ENCODE data around the gene PRR3.

The PRR3 gene

DNA sequence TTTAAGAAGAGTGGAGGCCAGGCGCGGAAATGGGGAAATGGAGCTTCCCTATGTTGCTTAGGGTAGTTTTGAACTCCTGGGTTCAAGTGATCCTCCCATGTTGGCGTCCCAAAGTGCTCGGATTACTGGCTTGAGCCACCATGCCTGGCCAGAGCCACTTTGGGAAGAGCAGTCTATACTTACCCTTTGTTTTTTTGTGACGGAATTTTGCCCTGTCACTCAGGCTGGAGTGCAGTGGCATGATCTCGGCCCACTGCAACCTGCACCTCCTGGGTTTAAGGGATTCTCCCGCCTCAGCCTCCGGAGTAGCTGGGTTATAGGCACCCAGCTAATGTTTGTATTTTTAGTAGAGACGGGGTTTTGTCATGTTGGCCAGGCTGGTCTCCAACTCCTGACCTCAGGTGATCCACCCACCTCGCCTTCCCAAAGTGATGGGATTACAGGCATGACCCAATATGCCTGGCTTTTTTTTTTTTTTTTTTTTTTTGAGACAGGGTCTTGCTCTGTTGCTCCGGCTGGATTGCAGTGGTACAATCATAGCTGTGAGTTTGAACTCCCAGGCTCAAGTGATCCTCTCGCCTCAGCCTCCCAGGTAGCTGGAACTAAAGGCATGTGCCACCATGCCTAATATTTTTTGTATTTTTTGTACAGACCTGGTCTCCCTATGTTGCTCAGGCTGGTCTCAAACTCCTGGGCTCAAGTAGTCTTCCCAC is 42.0 kb downstream of the PRR3 start:
- no peak overlapping the region for H3K4me3 ChIP-seq (ENCODE audit: low read length)
- no peak for TF ChIP-seq CTCF (conservative IDR thresholded peaks at IDR 0.05; ENCODE audit: low read depth, low read length)
- DNase-seq (ENCODE audit: low read depth), result no peak

- TF ChIP-seq CTCF (conservative IDR thresholded peaks at IDR 0.05; ENCODE audit: low read depth, low read length), result no peak
- no peak overlapping the region for H3K4me3 ChIP-seq (ENCODE audit: low read length)
- no peak for DNase-seq (ENCODE audit: low read depth)
Observed at GRCh38 chr6:30599625-30600324, 42.7 kb downstream of the PRR3 start.

DNA sequence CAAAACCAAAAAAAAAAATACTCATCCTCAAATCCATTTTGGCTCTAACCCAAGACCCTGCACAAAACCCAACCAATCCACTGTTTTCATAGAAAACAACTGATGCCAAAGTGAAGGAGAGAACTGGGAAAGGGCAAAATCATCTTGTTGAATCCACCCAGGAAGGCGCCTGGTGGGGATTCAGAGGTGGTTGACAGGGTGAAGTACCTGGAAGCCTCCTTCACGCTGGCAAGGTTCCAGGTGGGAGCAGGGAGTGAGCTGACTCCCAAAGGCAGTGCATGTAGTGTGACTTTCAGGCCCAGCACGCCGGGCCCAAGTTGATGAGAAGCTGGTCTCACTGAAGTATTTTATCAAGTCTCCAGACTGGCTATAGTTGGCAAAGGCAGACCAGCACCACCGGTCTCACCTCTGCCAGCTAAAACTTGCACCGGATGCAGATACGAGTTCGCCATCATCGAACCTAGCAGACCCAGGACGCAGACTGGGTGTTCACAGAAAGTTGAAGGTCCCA is 43.4 kb downstream of the PRR3 start:
- no peak for DNase-seq (ENCODE audit: low read depth)
- no peak for TF ChIP-seq CTCF (conservative IDR thresholded peaks at IDR 0.05; ENCODE audit: low read depth, low read length)
- H3K4me3 ChIP-seq (ENCODE audit: low read length), result no peak overlapping the region

GRCh38 chr6:30601436-30601814 is 44.3 kb downstream of the PRR3 start:
- no peak overlapping the region for H3K4me3 ChIP-seq (ENCODE audit: low read length)
- DNase-seq (ENCODE audit: low read depth), result no peak
- TF ChIP-seq CTCF (conservative IDR thresholded peaks at IDR 0.05; ENCODE audit: low read depth, low read length), result no peak

DNA sequence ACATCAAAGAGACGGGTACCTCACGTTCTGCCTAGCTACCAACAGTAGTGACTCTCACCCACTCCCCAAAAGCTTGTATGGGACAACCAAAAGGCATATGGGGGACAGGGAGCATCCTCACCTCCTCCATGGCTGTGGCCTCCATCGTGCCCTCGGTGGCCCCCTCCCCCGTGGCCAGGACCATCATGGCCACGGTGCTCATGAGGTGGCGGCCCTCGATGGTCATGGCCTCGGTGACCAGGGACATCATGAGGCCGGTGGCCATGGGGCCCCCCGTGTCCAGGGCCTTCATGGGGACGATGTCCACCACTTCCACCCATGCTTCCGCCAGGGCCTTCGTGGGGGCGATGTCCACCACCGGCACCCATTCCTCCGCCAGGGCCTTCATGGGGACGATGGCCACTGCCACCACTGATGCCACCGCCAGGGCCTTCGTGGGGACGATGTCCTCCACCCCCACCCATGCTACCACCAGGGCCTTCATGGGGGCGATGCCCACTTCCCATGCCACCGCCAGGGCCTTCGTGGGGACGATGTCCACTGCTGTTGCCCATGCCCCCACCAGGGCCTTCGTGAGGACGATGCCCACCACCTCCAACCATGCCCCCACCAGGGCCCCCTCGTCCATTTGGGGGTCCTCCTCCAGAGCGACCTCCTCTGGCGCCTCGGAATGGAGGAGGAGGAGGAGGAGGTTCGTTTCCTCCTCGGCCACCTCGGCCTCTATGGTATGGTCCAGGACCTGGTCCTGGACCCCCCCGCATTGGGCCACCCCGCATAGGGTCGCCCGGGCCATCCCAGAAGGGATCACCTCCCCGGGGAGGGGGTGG is 44.9 kb downstream of the PRR3 start:
- no peak for TF ChIP-seq CTCF (conservative IDR thresholded peaks at IDR 0.05; ENCODE audit: low read depth, low read length)
- no peak for DNase-seq (ENCODE audit: low read depth)
- H3K4me3 ChIP-seq (ENCODE audit: low read length), result no peak overlapping the region

DNA sequence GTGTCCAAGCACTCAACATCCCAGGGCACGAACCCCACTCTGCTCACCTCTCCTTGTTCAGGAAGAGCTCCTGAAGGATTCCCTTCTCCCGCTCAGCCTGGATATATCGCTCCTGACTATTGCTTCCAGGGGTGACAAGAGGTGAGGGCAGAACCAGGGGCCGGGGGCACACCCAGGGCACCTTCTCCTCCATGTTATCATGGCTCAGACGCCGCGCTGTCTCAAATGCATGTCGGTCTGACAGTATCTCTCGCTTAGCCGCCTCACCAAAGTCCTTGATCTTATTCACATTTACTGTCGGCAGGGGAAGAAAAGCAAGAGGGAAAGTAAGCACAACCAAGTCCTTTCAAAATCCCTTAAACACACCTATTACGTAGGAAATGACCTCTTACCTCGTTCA is 46.9 kb downstream of the PRR3 start:
- no peak overlapping the region for H3K4me3 ChIP-seq (ENCODE audit: low read length)
- no peak for TF ChIP-seq CTCF (conservative IDR thresholded peaks at IDR 0.05; ENCODE audit: low read depth, low read length)
- no peak for DNase-seq (ENCODE audit: low read depth)

Data from retinal pigment epithelial cell (primary cell).